Muscle layer of colon (tissue), 2 donors: Measurements from ENCODE around the gene GNAI2.

ENCODE experiments used
- H3K27ac ChIP-seq: one replicate; pipeline ENCODE4 v1.7.0; 2013; ENCODE audit warnings: low read depth, mild to moderate bottlenecking, low read length, moderate library complexity
- H3K27me3 ChIP-seq, 2 donors: one replicate each; pipeline ENCODE4 v1.7.0; 2013; ENCODE audit warnings: low read length in 2 of 2, mild to moderate bottlenecking in 2 of 2; ENCODE audit not compliant: insufficient read depth in 2 of 2, control insufficient read depth in 1 of 2
- H3K36me3 ChIP-seq: one replicate; pipeline ENCODE4 v1.7.0; 2013; ENCODE audit warnings: mild to moderate bottlenecking, low read length; ENCODE audit not compliant: insufficient read depth
- H3K4me1 ChIP-seq: one replicate; pipeline ENCODE4 v1.7.0; 2013; ENCODE audit warnings: mild to moderate bottlenecking, low read length; ENCODE audit not compliant: insufficient read depth
- H3K4me3 ChIP-seq, 2 donors: one replicate each; pipeline ENCODE4 v1.7.0; 2013; ENCODE audit warnings: low read length in 2 of 2, low read depth in 1 of 2, mild to moderate bottlenecking in 1 of 2, moderate library complexity in 1 of 2
- H3K9ac ChIP-seq: one replicate; pipeline ENCODE4 v1.7.0; 2013; ENCODE audit warnings: low read length
- H3K9me3 ChIP-seq: one replicate; pipeline ENCODE4 v1.7.0; 2013; ENCODE audit warnings: mild to moderate bottlenecking, low read length
- donor health status: abdominal sarcoma.
- donor health status: Adenocarcinoma of cecum.

GNAI2 gene

GRCh38 chr3:50298836-50299637 is 63.0 kb downstream of the GNAI2 start, which contains the start of the genes HYAL3 and NAA80:
Gene HYAL3, minus strand, starts transcription at chr3:50299405. Its CDS starts 3,803 bp downstream, at chr3:50295602.
Gene NAA80, minus strand, starts transcription at chr3:50299405. Its CDS starts 1,942 bp downstream, at chr3:50297463.
- peak within 1 kb of the TSS; percentile 84 to 91 for H3K4me3 ChIP-seq
- peak within 1 kb of the TSS; percentile 89 for H3K27ac ChIP-seq
- H3K9ac ChIP-seq: peak within 1 kb of the TSS; percentile 95
- no peaks in the 10 kb centered on the region for H3K36me3 ChIP-seq
- H3K27me3 ChIP-seq: no peaks in the 10 kb centered on the region
- H3K9me3 ChIP-seq: no peaks in the 10 kb centered on the region
- H3K4me1 ChIP-seq: peaks cover 28% of the 10 kb centered on the region

- no peaks in the 10 kb centered on the region for H3K27me3 ChIP-seq
- H3K36me3 ChIP-seq: no peaks in the 10 kb centered on the region
- H3K4me3 ChIP-seq: peak overlapping the region; percentile 50 to 54
- H3K9me3 ChIP-seq: no peaks in the 10 kb centered on the region
- H3K27ac ChIP-seq: peak overlapping the region; percentile 89
- H3K9ac ChIP-seq: peak overlapping the region; percentile 32
- H3K4me1 ChIP-seq: peaks cover 28% of the 10 kb centered on the region
Measured at GRCh38 chr3:50299638-50299928, 63.6 kb downstream of the GNAI2 start.

- Histone ChIP-seq H3K4me3 (peak overlapping the region; percentile 50 to 54), H3K9me3 (no peaks in the 10 kb centered on the region), H3K27ac (peak overlapping the region; percentile 89), H3K4me1 (peaks cover 28% of the 10 kb centered on the region), H3K27me3 (no peaks in the 10 kb centered on the region), H3K36me3 (no peaks in the 10 kb centered on the region), H3K9ac (peak overlapping the region; percentile 32)
Measured at GRCh38 chr3:50299929-50300680, 64.1 kb downstream of the GNAI2 start.

- no peak overlapping the region for H3K9ac ChIP-seq
- peak overlapping the region; percentile 89 for H3K27ac ChIP-seq
- peaks cover 28% of the 10 kb centered on the region for H3K4me1 ChIP-seq
- H3K4me3 ChIP-seq: peak overlapping the region; percentile 23 to 54
- H3K9me3 ChIP-seq: no peaks in the 10 kb centered on the region
- no peaks in the 10 kb centered on the region for H3K27me3 ChIP-seq
- H3K36me3 ChIP-seq: no peaks in the 10 kb centered on the region
Measured at GRCh38 chr3:50300681-50301254, 64.8 kb downstream of the GNAI2 start.

- Histone ChIP-seq H3K4me1 (peaks cover 28% of the 10 kb centered on the region), H3K27ac (no peak overlapping the region), H3K9me3 (no peaks in the 10 kb centered on the region), H3K36me3 (no peaks in the 10 kb centered on the region), H3K27me3 (no peaks in the 10 kb centered on the region), H3K9ac (no peak overlapping the region), H3K4me3 (no peak overlapping the region)
Measured at GRCh38 chr3:50302095-50303012, 66.3 kb downstream of the GNAI2 start.

GRCh38 chr3:50303013-50303815 is 67.2 kb downstream of the GNAI2 start, which contains the start of gene HYAL1:
Gene HYAL1, minus strand, starts transcription at chr3:50303574. Its CDS starts 618 bp downstream, at chr3:50302956.
- Histone ChIP-seq H3K4me1 (peaks cover 25% of the 10 kb centered on the region), H3K27me3 (no peaks in the 10 kb centered on the region), H3K9ac (no peak within 1 kb of the TSS), H3K36me3 (no peaks in the 10 kb centered on the region), H3K27ac (peak within 1 kb of the TSS; percentile 24), H3K4me3 (no peak within 1 kb of the TSS), H3K9me3 (no peaks in the 10 kb centered on the region)

- Histone ChIP-seq H3K4me1 (peaks cover 19% of the 10 kb centered on the region), H3K36me3 (no peaks in the 10 kb centered on the region), H3K27me3 (no peaks in the 10 kb centered on the region), H3K4me3 (no peak overlapping the region), H3K9ac (no peak overlapping the region), H3K27ac (no peak overlapping the region), H3K9me3 (no peaks in the 10 kb centered on the region)
Measured at GRCh38 chr3:50304601-50305000, 68.6 kb downstream of the GNAI2 start.
